ENCODE data around the gene ARTN.

The ARTN gene

GRCh38 chr1:43952731-43953346, 19.2 kb downstream of the ARTN start:
- peaks cover 23% of the 10 kb centered on the region for H3K36me3 ChIP-seq (ENCODE audit: insufficient read depth, low read length)
- H3K9ac ChIP-seq (ENCODE audit: low read length): no peak overlapping the region
- no peak overlapping the region for H3K27ac ChIP-seq (ENCODE audit: low read depth, low read length)
- peaks cover 11% of the 10 kb centered on the region for H3K4me1 ChIP-seq (ENCODE audit: insufficient read depth, low read length)
- H3K9me3 ChIP-seq (ENCODE audit: low read length): no peaks in the 10 kb centered on the region
- no peaks in the 10 kb centered on the region for H3K27me3 ChIP-seq (ENCODE audit: control insufficient read depth in 1 of 2, insufficient read depth in 2 of 2, low read length in 2 of 2)
- H3K4me3 ChIP-seq (ENCODE audit: low read depth in 1 of 2, low read length in 2 of 2): no peak overlapping the region

- no peaks in the 10 kb centered on the region for H3K27me3 ChIP-seq (ENCODE audit: control insufficient read depth in 1 of 2, insufficient read depth in 2 of 2, low read length in 2 of 2)
- H3K4me3 ChIP-seq (ENCODE audit: low read depth in 1 of 2, low read length in 2 of 2): no peak overlapping the region
- no peak overlapping the region for H3K9ac ChIP-seq (ENCODE audit: low read length)
- H3K27ac ChIP-seq (ENCODE audit: low read depth, low read length): no peak overlapping the region
- H3K9me3 ChIP-seq (ENCODE audit: low read length): no peaks in the 10 kb centered on the region
- peaks cover 5% of the 10 kb centered on the region for H3K4me1 ChIP-seq (ENCODE audit: insufficient read depth, low read length)
- H3K36me3 ChIP-seq (ENCODE audit: insufficient read depth, low read length): peaks cover 28% of the 10 kb centered on the region
These were observed 19.8 kb downstream of the ARTN start for GRCh38 chr1:43953361-43953760.

- H3K9ac ChIP-seq (ENCODE audit: low read length): no peak overlapping the region
- H3K4me1 ChIP-seq (ENCODE audit: insufficient read depth, low read length): no peaks in the 10 kb centered on the region
- H3K27me3 ChIP-seq (ENCODE audit: control insufficient read depth in 1 of 2, insufficient read depth in 2 of 2, low read length in 2 of 2): no peaks in the 10 kb centered on the region
- no peak overlapping the region for H3K27ac ChIP-seq (ENCODE audit: low read depth, low read length)
- no peak overlapping the region for H3K4me3 ChIP-seq (ENCODE audit: low read depth in 1 of 2, low read length in 2 of 2)
- no peaks in the 10 kb centered on the region for H3K9me3 ChIP-seq (ENCODE audit: low read length)
- H3K36me3 ChIP-seq (ENCODE audit: insufficient read depth, low read length): peaks cover 35% of the 10 kb centered on the region
These were observed 20.4 kb downstream of the ARTN start for GRCh38 chr1:43954036-43954435.

- Histone ChIP-seq H3K9me3 (ENCODE audit: low read length) (no peaks in the 10 kb centered on the region), H3K4me1 (ENCODE audit: insufficient read depth, low read length) (no peaks in the 10 kb centered on the region), H3K36me3 (ENCODE audit: insufficient read depth, low read length) (peaks cover 50% of the 10 kb centered on the region), H3K27ac (ENCODE audit: low read depth, low read length) (no peak overlapping the region), H3K9ac (ENCODE audit: low read length) (no peak overlapping the region), H3K4me3 (ENCODE audit: low read depth in 1 of 2, low read length in 2 of 2) (no peak overlapping the region), H3K27me3 (ENCODE audit: control insufficient read depth in 1 of 2, insufficient read depth in 2 of 2, low read length in 2 of 2) (no peaks in the 10 kb centered on the region)
These were observed 22.6 kb downstream of the ARTN start for GRCh38 chr1:43956234-43956633.

GRCh38 chr1:43957407-43958040, 23.9 kb downstream of the ARTN start:
- no peak overlapping the region for H3K27ac ChIP-seq (ENCODE audit: low read depth, low read length)
- no peak overlapping the region for H3K4me3 ChIP-seq (ENCODE audit: low read depth in 1 of 2, low read length in 2 of 2)
- H3K27me3 ChIP-seq (ENCODE audit: control insufficient read depth in 1 of 2, insufficient read depth in 2 of 2, low read length in 2 of 2): no peaks in the 10 kb centered on the region
- H3K9me3 ChIP-seq (ENCODE audit: low read length): no peaks in the 10 kb centered on the region
- no peak overlapping the region for H3K9ac ChIP-seq (ENCODE audit: low read length)
- H3K36me3 ChIP-seq (ENCODE audit: insufficient read depth, low read length): peaks cover 60% of the 10 kb centered on the region
- no peaks in the 10 kb centered on the region for H3K4me1 ChIP-seq (ENCODE audit: insufficient read depth, low read length)

- no peaks in the 10 kb centered on the region for H3K27me3 ChIP-seq (ENCODE audit: control insufficient read depth in 1 of 2, insufficient read depth in 2 of 2, low read length in 2 of 2)
- H3K4me3 ChIP-seq (ENCODE audit: low read depth in 1 of 2, low read length in 2 of 2): no peak overlapping the region
- H3K36me3 ChIP-seq (ENCODE audit: insufficient read depth, low read length): peaks cover 71% of the 10 kb centered on the region
- no peak overlapping the region for H3K27ac ChIP-seq (ENCODE audit: low read depth, low read length)
- no peaks in the 10 kb centered on the region for H3K4me1 ChIP-seq (ENCODE audit: insufficient read depth, low read length)
- no peaks in the 10 kb centered on the region for H3K9me3 ChIP-seq (ENCODE audit: low read length)
- no peak overlapping the region for H3K9ac ChIP-seq (ENCODE audit: low read length)
These were observed 25.0 kb downstream of the ARTN start for GRCh38 chr1:43958351-43959255.

GRCh38 chr1:43960798-43961197, 27.2 kb downstream of the ARTN start:
- Histone ChIP-seq H3K4me1 (ENCODE audit: insufficient read depth, low read length) (no peaks in the 10 kb centered on the region), H3K4me3 (ENCODE audit: low read depth in 1 of 2, low read length in 2 of 2) (no peak overlapping the region), H3K9ac (ENCODE audit: low read length) (no peak overlapping the region), H3K27ac (ENCODE audit: low read depth, low read length) (no peak overlapping the region), H3K36me3 (ENCODE audit: insufficient read depth, low read length) (peaks cover 80% of the 10 kb centered on the region), H3K9me3 (ENCODE audit: low read length) (no peaks in the 10 kb centered on the region), H3K27me3 (ENCODE audit: control insufficient read depth in 1 of 2, insufficient read depth in 2 of 2, low read length in 2 of 2) (no peaks in the 10 kb centered on the region)

GRCh38 chr1:43961692-43962091, 28.1 kb downstream of the ARTN start:
- peaks cover 76% of the 10 kb centered on the region for H3K36me3 ChIP-seq (ENCODE audit: insufficient read depth, low read length)
- H3K4me1 ChIP-seq (ENCODE audit: insufficient read depth, low read length): no peaks in the 10 kb centered on the region
- no peaks in the 10 kb centered on the region for H3K27me3 ChIP-seq (ENCODE audit: control insufficient read depth in 1 of 2, insufficient read depth in 2 of 2, low read length in 2 of 2)
- H3K27ac ChIP-seq (ENCODE audit: low read depth, low read length): no peak overlapping the region
- no peak overlapping the region for H3K4me3 ChIP-seq (ENCODE audit: low read depth in 1 of 2, low read length in 2 of 2)
- H3K9me3 ChIP-seq (ENCODE audit: low read length): no peaks in the 10 kb centered on the region
- no peak overlapping the region for H3K9ac ChIP-seq (ENCODE audit: low read length)

GRCh38 chr1:43962324-43962723, 28.7 kb downstream of the ARTN start:
- Histone ChIP-seq H3K36me3 (ENCODE audit: insufficient read depth, low read length) (peaks cover 70% of the 10 kb centered on the region), H3K4me1 (ENCODE audit: insufficient read depth, low read length) (no peaks in the 10 kb centered on the region), H3K9me3 (ENCODE audit: low read length) (no peaks in the 10 kb centered on the region), H3K27ac (ENCODE audit: low read depth, low read length) (no peak overlapping the region), H3K9ac (ENCODE audit: low read length) (no peak overlapping the region), H3K4me3 (ENCODE audit: low read depth in 1 of 2, low read length in 2 of 2) (no peak overlapping the region), H3K27me3 (ENCODE audit: control insufficient read depth in 1 of 2, insufficient read depth in 2 of 2, low read length in 2 of 2) (no peaks in the 10 kb centered on the region)

- Histone ChIP-seq H3K36me3 (ENCODE audit: insufficient read depth, low read length) (peaks cover 63% of the 10 kb centered on the region), H3K9ac (ENCODE audit: low read length) (no peak overlapping the region), H3K9me3 (ENCODE audit: low read length) (no peaks in the 10 kb centered on the region), H3K27ac (ENCODE audit: low read depth, low read length) (no peak overlapping the region), H3K27me3 (ENCODE audit: control insufficient read depth in 1 of 2, insufficient read depth in 2 of 2, low read length in 2 of 2) (no peaks in the 10 kb centered on the region), H3K4me3 (ENCODE audit: low read depth in 1 of 2, low read length in 2 of 2) (no peak overlapping the region), H3K4me1 (ENCODE audit: insufficient read depth, low read length) (no peaks in the 10 kb centered on the region)
These were observed 29.4 kb downstream of the ARTN start for GRCh38 chr1:43963006-43963405.

GRCh38 chr1:43963890-43964289, 30.3 kb downstream of the ARTN start:
- no peaks in the 10 kb centered on the region for H3K27me3 ChIP-seq (ENCODE audit: control insufficient read depth in 1 of 2, insufficient read depth in 2 of 2, low read length in 2 of 2)
- no peak overlapping the region for H3K4me3 ChIP-seq (ENCODE audit: low read depth in 1 of 2, low read length in 2 of 2)
- H3K9me3 ChIP-seq (ENCODE audit: low read length): no peaks in the 10 kb centered on the region
- no peaks in the 10 kb centered on the region for H3K4me1 ChIP-seq (ENCODE audit: insufficient read depth, low read length)
- no peak overlapping the region for H3K9ac ChIP-seq (ENCODE audit: low read length)
- H3K36me3 ChIP-seq (ENCODE audit: insufficient read depth, low read length): peaks cover 54% of the 10 kb centered on the region
- H3K27ac ChIP-seq (ENCODE audit: low read depth, low read length): no peak overlapping the region

Measured in muscle layer of colon (tissue), 2 donors.